HuH-7 (cell line): Measurements from ENCODE around the gene LHFPL2.

Experiments
- DNase-seq: peaks from one replicate; pipeline ENCODE4 v3.0.0; 2011; ENCODE audit warnings: low spot score

Gene LHFPL2

GRCh38 chr5:78519198-78519941, 129.2 kb downstream of the LHFPL2 start:
- no peak for DNase-seq

- peak; percentile 58 for DNase-seq
Observed at GRCh38 chr5:78518365-78519197, 130.0 kb downstream of the LHFPL2 start.

DNA sequence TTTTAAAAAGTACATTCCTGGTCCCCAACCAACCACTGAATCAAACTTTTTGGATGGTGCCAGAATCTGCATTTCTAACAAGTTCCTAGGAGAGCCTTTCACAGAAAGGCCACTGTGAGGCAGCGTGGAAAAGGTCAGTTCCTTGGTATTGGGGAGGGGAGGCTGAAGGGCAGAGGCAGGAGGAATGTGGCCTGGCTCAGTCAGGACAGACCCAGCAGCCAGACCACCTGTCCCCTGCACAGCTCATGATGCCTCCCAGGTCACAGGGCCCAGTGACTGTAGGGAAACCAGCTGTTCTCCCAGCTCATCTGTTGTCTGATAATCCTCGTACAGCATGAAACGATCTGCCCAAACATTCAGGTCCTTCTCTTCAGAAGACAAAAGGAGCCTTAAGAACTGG, 132.9 kb downstream of the LHFPL2 start:
- DNase-seq, result no peak

- no peak for DNase-seq
Observed at GRCh38 chr5:78514427-78515330, 133.9 kb downstream of the LHFPL2 start.

DNA sequence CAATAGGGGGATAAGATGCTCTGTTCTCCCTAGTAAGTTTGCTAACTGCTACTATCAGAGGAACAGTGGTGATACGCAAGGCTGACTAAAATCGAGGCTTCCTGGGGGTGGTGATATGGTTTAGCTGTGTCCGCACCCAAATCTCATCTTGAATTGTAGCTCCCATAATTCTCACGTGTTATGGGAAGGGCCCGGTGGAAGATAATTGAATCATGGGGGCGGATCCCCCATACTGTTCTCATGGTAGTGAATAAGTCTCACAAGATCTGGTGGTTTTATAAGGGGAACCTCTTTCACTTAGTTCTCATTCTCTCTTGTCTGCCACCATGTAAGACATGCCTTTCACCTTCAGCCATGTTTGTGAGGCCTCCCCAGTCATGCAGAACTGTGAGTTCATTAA, 135.1 kb downstream of the LHFPL2 start:
- no peak for DNase-seq

GRCh38 chr5:78512435-78512834, 136.1 kb downstream of the LHFPL2 start:
- DNase-seq, result no peak

GRCh38 chr5:78511121-78511906, 137.3 kb downstream of the LHFPL2 start:
- no peak for DNase-seq

GRCh38 chr5:78509884-78510769, 138.4 kb downstream of the LHFPL2 start:
- peak; percentile 57 for DNase-seq

GRCh38 chr5:78509145-78509865, 139.3 kb downstream of the LHFPL2 start:
- DNase-seq, result no peak

- DNase-seq, result peak; percentile 60
Observed at GRCh38 chr5:78508186-78508765, 140.3 kb downstream of the LHFPL2 start.

GRCh38 chr5:78507531-78507930, 141.0 kb downstream of the LHFPL2 start:
- no peak for DNase-seq

DNA sequence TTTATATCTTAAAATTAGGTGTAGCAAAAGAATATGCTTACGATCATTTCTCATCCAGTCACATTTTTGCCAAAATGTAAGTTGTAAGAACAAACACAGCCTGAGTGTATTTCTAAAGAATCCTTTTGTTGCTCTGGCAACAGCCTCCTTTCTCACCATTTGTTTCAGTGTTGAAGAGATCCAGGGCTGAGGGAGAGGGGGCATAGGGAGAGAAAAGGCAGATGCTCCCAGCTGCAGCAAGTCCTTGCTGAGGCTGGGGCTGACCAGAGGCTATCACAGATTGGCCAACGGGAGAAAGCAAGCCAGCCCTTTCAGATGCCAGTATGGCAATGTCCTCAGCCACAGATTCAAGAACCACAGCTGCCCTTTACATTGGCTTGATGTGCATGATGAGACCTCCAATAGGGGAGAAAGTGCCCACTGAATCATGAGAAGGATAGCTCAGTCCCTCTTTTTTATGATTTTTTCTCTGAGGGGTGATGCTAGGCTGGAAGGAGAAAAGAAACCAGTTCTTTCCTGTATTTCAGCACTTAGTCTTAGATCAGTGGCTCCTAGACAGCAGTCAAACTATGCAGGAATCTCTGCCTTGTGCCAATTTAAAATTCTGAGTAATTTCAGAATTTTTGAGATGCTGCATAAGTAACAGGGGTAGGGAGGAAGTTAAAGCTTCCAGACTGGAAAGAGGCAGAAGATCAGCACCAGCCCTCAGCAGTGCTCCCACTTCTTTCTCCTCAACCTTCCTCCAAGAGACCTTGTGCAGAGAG, 142.1 kb downstream of the LHFPL2 start:
- DNase-seq, result no peak

DNA sequence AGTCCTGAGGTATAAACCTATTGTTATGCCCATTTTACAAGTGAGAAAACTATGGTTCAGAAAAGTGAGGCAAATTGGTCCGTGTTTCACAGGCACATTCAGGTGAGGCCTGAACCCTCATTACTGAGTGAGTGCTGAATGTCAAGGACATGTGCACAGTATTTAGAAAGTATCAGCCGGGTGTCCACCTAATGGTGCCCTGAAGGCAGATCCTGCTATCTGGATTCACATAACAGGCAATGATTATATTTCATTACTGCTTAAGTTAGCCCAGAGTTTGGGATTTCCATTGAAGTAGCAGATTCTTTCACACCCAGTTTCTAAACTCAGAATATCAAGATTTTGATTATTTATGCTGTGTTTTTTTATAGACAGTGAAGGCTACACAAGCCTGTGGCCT, 142.7 kb downstream of the LHFPL2 start:
- DNase-seq, result no peak

DNA sequence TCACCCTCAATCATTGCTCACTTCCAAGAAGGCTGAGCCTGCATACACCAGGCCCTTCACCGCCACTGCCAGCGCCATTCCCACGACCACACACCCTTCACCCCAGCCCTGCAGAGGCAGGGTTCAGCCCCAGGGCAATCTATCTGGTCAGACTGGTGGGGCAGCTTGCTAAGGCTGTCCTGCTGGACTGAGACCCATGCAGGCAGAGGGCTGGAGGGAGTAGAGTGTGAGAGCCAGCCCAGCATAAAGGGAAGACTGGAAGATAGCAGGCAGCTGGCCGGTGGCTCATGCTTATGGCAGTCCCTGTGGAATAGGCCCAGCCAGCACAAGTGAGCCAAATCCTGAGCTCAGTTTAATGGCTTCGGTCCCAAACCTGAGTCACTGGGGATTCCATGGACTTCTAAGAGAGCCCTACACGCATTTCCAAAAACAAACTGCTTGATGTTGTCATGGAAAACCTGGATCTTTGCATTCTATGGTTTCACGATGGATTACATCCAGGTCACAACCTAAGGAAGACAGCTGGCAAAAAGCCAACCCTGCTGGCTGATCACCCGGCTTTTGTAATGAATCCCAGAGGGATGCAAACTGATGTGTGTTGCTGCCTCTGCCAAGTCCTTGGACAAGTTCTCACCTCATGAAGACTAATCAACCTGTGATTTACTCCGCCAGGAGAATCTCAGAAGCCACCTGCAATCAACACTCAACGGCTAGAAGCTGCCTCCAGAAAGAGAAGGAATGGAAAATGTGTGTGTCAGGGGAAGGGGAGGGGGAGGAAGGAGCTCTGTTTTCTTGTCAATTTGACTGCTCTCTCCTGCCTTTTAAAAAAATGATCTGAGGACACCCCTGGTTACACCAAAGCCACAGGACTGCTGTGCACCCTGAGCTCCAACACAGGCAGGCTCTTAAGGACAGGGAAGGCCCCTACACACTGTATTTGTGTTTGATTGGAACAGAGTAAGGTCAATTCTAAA, 143.6 kb downstream of the LHFPL2 start:
- no peak for DNase-seq

DNA sequence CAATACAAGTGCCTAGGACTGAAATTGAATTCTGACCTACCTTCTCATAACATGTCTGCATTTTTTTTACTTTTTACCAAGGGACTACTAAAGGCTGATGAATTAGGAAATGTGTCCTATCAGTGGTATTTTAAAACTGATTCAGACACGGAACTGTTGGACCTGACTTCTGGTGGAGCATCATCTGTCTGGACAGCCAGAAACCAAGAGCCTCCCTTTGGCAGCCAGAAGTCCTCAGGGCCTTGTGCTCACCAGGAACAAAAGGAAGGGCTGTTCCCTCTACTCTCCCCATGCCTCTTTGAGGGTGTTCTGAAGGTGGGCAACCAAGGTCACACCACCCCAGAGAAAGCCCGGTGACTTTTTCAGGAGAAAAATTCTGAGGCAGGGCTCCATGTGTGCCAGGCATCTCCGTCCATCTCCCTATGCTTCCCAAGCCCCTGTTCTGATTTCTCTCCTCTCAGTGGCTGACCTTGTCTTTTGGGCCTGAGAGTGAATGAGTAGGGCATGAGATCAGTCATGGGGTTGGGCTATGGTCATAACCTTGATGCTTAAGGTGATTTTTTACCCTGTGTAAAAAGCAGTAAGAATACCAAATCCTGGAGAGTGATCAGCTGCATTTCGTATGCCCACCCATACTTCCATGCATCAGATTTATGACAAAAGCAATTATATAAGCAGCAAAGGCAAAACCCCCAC, 144.5 kb downstream of the LHFPL2 start:
- DNase-seq, result no peak

- no peak for DNase-seq
Observed at GRCh38 chr5:78501411-78502352, 146.9 kb downstream of the LHFPL2 start.
